ENCODE measurements around the gene BCAP31.

Gene BCAP31

GRCh38 chrX:153724252-153725038 lies at the start of gene BCAP31, which contains the start of gene ABCD1:
Gene BCAP31, minus strand, starts transcription at chrX:153724387. Its CDS starts 1,143 bp downstream, at chrX:153723244.
Gene ABCD1, plus strand, starts transcription at chrX:153724856. Its CDS starts 411 bp downstream, at chrX:153725267.
- POLR2A ChIA-PET, result no interaction called here
- peak; percentile 5 for DNase-seq (ENCODE audit: low read depth, low spot score)
- TF ChIP-seq, protein P1, sequence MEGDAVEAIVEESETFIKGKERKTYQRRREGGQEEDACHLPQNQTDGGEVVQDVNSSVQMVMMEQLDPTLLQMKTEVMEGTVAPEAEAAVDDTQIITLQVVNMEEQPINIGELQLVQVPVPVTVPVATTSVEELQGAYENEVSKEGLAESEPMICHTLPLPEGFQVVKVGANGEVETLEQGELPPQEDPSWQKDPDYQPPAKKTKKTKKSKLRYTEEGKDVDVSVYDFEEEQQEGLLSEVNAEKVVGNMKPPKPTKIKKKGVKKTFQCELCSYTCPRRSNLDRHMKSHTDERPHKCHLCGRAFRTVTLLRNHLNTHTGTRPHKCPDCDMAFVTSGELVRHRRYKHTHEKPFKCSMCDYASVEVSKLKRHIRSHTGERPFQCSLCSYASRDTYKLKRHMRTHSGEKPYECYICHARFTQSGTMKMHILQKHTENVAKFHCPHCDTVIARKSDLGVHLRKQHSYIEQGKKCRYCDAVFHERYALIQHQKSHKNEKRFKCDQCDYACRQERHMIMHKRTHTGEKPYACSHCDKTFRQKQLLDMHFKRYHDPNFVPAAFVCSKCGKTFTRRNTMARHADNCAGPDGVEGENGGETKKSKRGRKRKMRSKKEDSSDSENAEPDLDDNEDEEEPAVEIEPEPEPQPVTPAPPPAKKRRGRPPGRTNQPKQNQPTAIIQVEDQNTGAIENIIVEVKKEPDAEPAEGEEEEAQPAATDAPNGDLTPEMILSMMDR (IDR thresholded peaks at IDR 0.05; ENCODE audit: insufficient read depth, low read length, missing control alignments), result no peak
- CTCF ChIA-PET, result no interaction called here
- peak within 1 kb of the TSS; percentile 66 for H3K4me3 ChIP-seq (ENCODE audit: low read depth, low read length)

GRCh38 chrX:153773218-153773611 lies 49.0 kb upstream of the BCAP31 start:
- ChIA-PET POLR2A (no interaction called here), CTCF (no interaction called here)
- TF ChIP-seq, protein P1 (IDR thresholded peaks at IDR 0.05; ENCODE audit: insufficient read depth, low read length, missing control alignments), result no peak
- no peak for DNase-seq (ENCODE audit: low read depth, low spot score)
- no peak overlapping the region for H3K4me3 ChIP-seq (ENCODE audit: low read depth, low read length)

GRCh38 chrX:153772316-153773217 lies 48.4 kb upstream of the BCAP31 start:
- TF ChIP-seq, protein P1 (IDR thresholded peaks at IDR 0.05; ENCODE audit: insufficient read depth, low read length, missing control alignments), result no peak
- ChIA-PET POLR2A (no interaction called here), CTCF (interaction anchor here (1.5 kb wide), 1 partner anchor 174 kb away, joined by 4 read pairs; no protein-coding TSS in a partner anchor)
- no peak overlapping the region for H3K4me3 ChIP-seq (ENCODE audit: low read depth, low read length)
- DNase-seq (ENCODE audit: low read depth, low spot score), result no peak

- CTCF ChIA-PET, result interaction anchor here (1.5 kb wide), 1 partner anchor 175 kb away, joined by 4 read pairs; no protein-coding TSS in a partner anchor
- POLR2A ChIA-PET, result no interaction called here
- TF ChIP-seq, protein P1 (IDR thresholded peaks at IDR 0.05; ENCODE audit: insufficient read depth, low read length, missing control alignments), result no peak
- no peak overlapping the region for H3K4me3 ChIP-seq (ENCODE audit: low read depth, low read length)
- no peak for DNase-seq (ENCODE audit: low read depth, low spot score)
These were observed 47.5 kb upstream of the BCAP31 start for GRCh38 chrX:153771415-153772315.

DNA sequence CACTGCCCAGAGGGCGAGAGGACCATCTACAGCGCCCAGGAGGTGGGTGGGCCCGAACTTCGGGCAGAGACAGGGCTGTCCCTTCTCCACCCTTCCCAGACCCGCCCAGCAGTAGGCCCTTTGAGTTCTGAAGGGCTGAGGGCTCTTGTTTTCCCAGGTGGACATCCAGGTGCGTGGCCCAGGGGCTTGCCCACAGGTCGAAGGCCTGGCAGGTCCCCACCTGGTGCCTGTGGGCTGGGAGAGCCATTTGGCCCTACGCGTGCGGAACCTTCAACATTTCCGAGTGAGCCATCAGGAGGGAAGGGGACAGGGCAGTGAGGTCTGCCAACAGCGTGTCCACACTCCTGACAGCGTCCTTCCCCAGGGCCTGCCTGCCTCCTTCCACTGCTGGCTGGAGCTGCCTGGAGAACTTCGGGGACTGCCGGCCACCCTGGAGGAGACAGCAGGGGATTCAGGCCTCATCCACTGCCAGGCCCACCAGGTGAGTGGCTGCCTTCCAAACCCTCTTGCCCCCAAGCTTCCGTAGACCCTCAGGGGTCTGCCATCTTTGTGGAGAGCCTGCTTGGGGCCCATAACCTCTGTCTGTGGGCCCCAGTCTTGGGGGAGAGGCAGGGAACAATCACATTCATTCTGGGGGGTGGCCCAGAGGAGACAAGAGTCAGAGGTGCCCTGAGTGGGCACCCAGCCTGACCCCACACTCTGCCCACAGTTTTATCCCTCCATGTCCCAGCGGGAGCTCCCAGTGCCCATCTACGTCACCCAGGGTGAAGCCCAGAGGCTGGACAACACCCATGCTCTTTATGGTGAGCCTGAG lies 46.6 kb upstream of the BCAP31 start:
- POLR2A ChIA-PET, result no interaction called here
- CTCF ChIA-PET, result no interaction called here
- no peak for DNase-seq (ENCODE audit: low read depth, low spot score)
- TF ChIP-seq, protein P1 (IDR thresholded peaks at IDR 0.05; ENCODE audit: insufficient read depth, low read length, missing control alignments), result no peak
- no peak overlapping the region for H3K4me3 ChIP-seq (ENCODE audit: low read depth, low read length)
